ENCODE data around the gene FBXL20. TPM values are rescaled to one million over a fixed set of nuclear protein-coding genes. Genes with fewer than 3 reads are reported as not detected.

The FBXL20 gene
- total and polyA plus RNA-seq, 10 of the 15 experiments (the other 5 are each of a cell fraction or from before 2014, with no cell fraction given), result 1.2 to 8.3 (median 4.4) TPM

GRCh38 chr17:39225959-39226683 lies 175.3 kb downstream of the FBXL20 start:
- no peak overlapping the region for H3K9ac ChIP-seq (ENCODE audit: control insufficient read depth, insufficient read depth, low read length)
- ATAC-seq (no peak), FAIRE-seq (no peak), DNase-seq (ENCODE audit: low read depth, low spot score) (no peak)
- no peak overlapping the region for H3K27ac ChIP-seq (ENCODE audit: control insufficient read depth, insufficient read depth)
- H2AFZ ChIP-seq (ENCODE audit: control insufficient read depth, low read depth, low read length), result no peak overlapping the region
- SMC1A ChIA-PET (ENCODE audit: uncharacterized antibody, unreplicated experiment), result no interaction called here
- POLR2A ChIA-PET, result no interaction called here
- H3K4me3 ChIP-seq, result no peak overlapping the region
- CTCF ChIA-PET, result interaction anchor here (1.4 to 1.6 kb wide), 2 partner anchors 18 kb away, joined by 3 to 4 read pairs; no protein-coding TSS in a partner anchor
- intact Hi-C loops (cut with micrococcal nuclease; ENCODE audit: unreplicated experiment), result no loop called here
- 28% methylated on average over 21 of the region's 24 CpGs for WGBS (ENCODE audit: insufficient coverage, insufficient replicate concordance, low lambda C conversion rate, missing lambda C conversion rate)
- no peaks in the 10 kb centered on the region for H3K4me1 ChIP-seq (ENCODE audit: control insufficient read depth, insufficient read depth, low read length)
- no peaks in the 10 kb centered on the region for H3K36me3 ChIP-seq (ENCODE audit: control insufficient read depth in 2 of 2, insufficient read depth in 2 of 2, low read length in 1 of 2)
- in situ Hi-C loops (cut with MboI), result no loop called here
- no peak overlapping the region for H3K4me2 ChIP-seq (ENCODE audit: control insufficient read depth, insufficient read depth)
- H4K20me1 ChIP-seq (ENCODE audit: control insufficient read depth, insufficient read depth), result no peaks in the 10 kb centered on the region
- H3K9me3 ChIP-seq (replicated peaks; ENCODE audit: control insufficient read depth, insufficient read depth, low read length), result no peaks in the 10 kb centered on the region
- TF ChIP-seq FOXM1 (IDR thresholded peaks at IDR 0.05; ENCODE audit: low read depth, low read length), result no peak
- no TSS peak for BruUV-seq (replicated peaks)
- H3K79me2 ChIP-seq (ENCODE audit: control insufficient read depth, insufficient read depth, low read length), result no peaks in the 10 kb centered on the region
- RAD21 ChIA-PET (ENCODE audit: unreplicated experiment), result no interaction called here
- peaks cover 4 to 8% of the 10 kb centered on the region in 2 experiments; a peak in 3 of 4 replicates for H3K27me3 ChIP-seq (replicated peaks in 1 of 2; ENCODE audit: control insufficient read depth in 2 of 2, insufficient read depth in 2 of 2, low read length in 1 of 2)

- Histone ChIP-seq H3K27ac (ENCODE audit: control insufficient read depth, insufficient read depth) (no peak within 1 kb of the TSS), H3K27me3 (replicated peaks in 1 of 2; ENCODE audit: control insufficient read depth in 2 of 2, insufficient read depth in 2 of 2, low read length in 1 of 2) (peaks cover 4 to 8% of the 10 kb centered on the region in 2 experiments; a peak in 3 of 4 replicates), H4K20me1 (ENCODE audit: control insufficient read depth, insufficient read depth) (no peaks in the 10 kb centered on the region), H3K4me2 (ENCODE audit: control insufficient read depth, insufficient read depth) (no peak within 1 kb of the TSS), H2AFZ (ENCODE audit: control insufficient read depth, low read depth, low read length) (no peak within 1 kb of the TSS), H3K4me1 (ENCODE audit: control insufficient read depth, insufficient read depth, low read length) (no peaks in the 10 kb centered on the region), H3K4me3 (no peak within 1 kb of the TSS), H3K9me3 (replicated peaks; ENCODE audit: control insufficient read depth, insufficient read depth, low read length) (no peaks in the 10 kb centered on the region), H3K36me3 (ENCODE audit: control insufficient read depth in 2 of 2, insufficient read depth in 2 of 2, low read length in 1 of 2) (no peaks in the 10 kb centered on the region), H3K79me2 (ENCODE audit: control insufficient read depth, insufficient read depth, low read length) (no peaks in the 10 kb centered on the region), H3K9ac (ENCODE audit: control insufficient read depth, insufficient read depth, low read length) (no peak within 1 kb of the TSS)
- ATAC-seq (no peak), FAIRE-seq (no peak), DNase-seq (ENCODE audit: low read depth, low spot score) (no peak)
- ChIA-PET POLR2A (no interaction called here), RAD21 (ENCODE audit: unreplicated experiment) (no interaction called here), SMC1A (ENCODE audit: uncharacterized antibody, unreplicated experiment) (no interaction called here), CTCF (interaction anchor here (1.6 kb wide), 1 partner anchor 19 kb away, joined by 4 read pairs; no protein-coding TSS in a partner anchor)
- intact Hi-C loops (cut with micrococcal nuclease; ENCODE audit: unreplicated experiment), result no loop called here
- in situ Hi-C loops (cut with MboI), result no loop called here
- BruUV-seq (replicated peaks), result no TSS peak
- TF ChIP-seq SIN3A (IDR thresholded peaks at IDR 0.05; ENCODE audit: low read depth, low read length) (no peak), DPF2 (IDR thresholded peaks at IDR 0.05) (no peak), GABPA (IDR thresholded peaks at IDR 0.05; ENCODE audit: low read depth) (no peak), MEF2B (IDR thresholded peaks at IDR 0.05; ENCODE audit: partially characterized antibody, poor library complexity, severe bottlenecking) (peak; percentile 18), RCOR1 (conservative IDR thresholded peaks at IDR 0.05; ENCODE audit: low read depth, low read length) (no peak)
- 2% methylated on average over 34 of the region's 71 CpGs for WGBS (ENCODE audit: insufficient coverage, insufficient replicate concordance, low lambda C conversion rate, missing lambda C conversion rate)
Observed at GRCh38 chr17:39225308-39225958, 176.0 kb downstream of the FBXL20 start, which contains the start of gene STAC2. STAC2 (minus strand) TSS chr17:39225945; CDS start chr17:39225502, 443 bp downstream.

Measured in GM12878 (cell line).